ENCODE results near the gene NSUN7. TPM values are rescaled to one million over a fixed set of nuclear protein-coding genes. Genes with fewer than 3 reads are reported as not detected.

NSUN7 gene
- total RNA-seq, 1 experiment from 2014 or later: 6.7 TPM

DNA sequence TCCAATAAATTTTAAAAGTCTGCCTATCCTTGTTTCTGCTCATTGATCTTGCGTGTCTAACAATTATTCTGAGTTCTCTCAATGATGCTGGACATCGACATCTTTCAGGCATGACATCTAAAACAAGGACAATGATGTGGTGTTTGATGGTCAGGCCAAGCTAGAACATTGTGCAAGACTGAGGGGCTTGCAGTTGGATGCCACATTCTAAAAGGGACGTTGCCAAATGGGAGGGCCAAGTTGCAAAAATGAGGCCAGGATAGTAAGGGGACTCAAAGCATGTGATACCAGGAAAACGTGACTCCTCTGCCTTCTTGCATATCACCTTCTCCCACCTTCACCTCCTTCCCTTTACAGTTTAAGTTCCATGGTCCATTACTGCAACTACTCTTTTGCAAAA lies 29.4 kb upstream of the NSUN7 start:
- ChIA-PET CTCF (no interaction called here), POLR2A (ENCODE audit: unreplicated experiment) (no interaction called here)
- no peak overlapping the region for H3K9ac ChIP-seq (ENCODE audit: low read length)
- H3K4me3 ChIP-seq (ENCODE audit: low read length): no peak overlapping the region
- H3K4me1 ChIP-seq (ENCODE audit: insufficient read depth, low read length): peaks cover 15% of the 10 kb centered on the region
- DNase-seq (no peak), ATAC-seq (no peak)
- H3K36me3 ChIP-seq (ENCODE audit: low read depth, low read length): no peaks in the 10 kb centered on the region
- no peaks in the 10 kb centered on the region for H3F3A ChIP-seq (ENCODE audit: low read length, unreplicated experiment)
- no peaks in the 10 kb centered on the region for H3K9me2 ChIP-seq (replicated peaks; ENCODE audit: low read length)
- no peaks in the 10 kb centered on the region for H4K20me1 ChIP-seq (ENCODE audit: low read length)
- TF ChIP-seq EZH2phosphoT487 (IDR thresholded peaks at IDR 0.05; ENCODE audit: borderline replicate concordance, low read length) (no peak), EZH2 (IDR thresholded peaks at IDR 0.05; ENCODE audit: low read length, unreplicated experiment) (no peak)
- TF ChIP-seq, protein P1, sequence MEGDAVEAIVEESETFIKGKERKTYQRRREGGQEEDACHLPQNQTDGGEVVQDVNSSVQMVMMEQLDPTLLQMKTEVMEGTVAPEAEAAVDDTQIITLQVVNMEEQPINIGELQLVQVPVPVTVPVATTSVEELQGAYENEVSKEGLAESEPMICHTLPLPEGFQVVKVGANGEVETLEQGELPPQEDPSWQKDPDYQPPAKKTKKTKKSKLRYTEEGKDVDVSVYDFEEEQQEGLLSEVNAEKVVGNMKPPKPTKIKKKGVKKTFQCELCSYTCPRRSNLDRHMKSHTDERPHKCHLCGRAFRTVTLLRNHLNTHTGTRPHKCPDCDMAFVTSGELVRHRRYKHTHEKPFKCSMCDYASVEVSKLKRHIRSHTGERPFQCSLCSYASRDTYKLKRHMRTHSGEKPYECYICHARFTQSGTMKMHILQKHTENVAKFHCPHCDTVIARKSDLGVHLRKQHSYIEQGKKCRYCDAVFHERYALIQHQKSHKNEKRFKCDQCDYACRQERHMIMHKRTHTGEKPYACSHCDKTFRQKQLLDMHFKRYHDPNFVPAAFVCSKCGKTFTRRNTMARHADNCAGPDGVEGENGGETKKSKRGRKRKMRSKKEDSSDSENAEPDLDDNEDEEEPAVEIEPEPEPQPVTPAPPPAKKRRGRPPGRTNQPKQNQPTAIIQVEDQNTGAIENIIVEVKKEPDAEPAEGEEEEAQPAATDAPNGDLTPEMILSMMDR (conservative IDR thresholded peaks at IDR 0.05; ENCODE audit: low read depth, low read length): no peak
- no peaks in the 10 kb centered on the region for H3K79me2 ChIP-seq (ENCODE audit: low read length)
- no peak overlapping the region for H3K27ac ChIP-seq (ENCODE audit: low read length)
- no peak overlapping the region for H2AFZ ChIP-seq (ENCODE audit: low read length)
- no peaks in the 10 kb centered on the region for H3K27me3 ChIP-seq (ENCODE audit: low read length)
- no peaks in the 10 kb centered on the region for H3K9me3 ChIP-seq (ENCODE audit: low read length)
- BruUV-seq (replicated peaks): no TSS peak
- H3K4me2 ChIP-seq (ENCODE audit: low read length): no peak overlapping the region
- intact Hi-C loops (cut with micrococcal nuclease): no loop called here

DNA sequence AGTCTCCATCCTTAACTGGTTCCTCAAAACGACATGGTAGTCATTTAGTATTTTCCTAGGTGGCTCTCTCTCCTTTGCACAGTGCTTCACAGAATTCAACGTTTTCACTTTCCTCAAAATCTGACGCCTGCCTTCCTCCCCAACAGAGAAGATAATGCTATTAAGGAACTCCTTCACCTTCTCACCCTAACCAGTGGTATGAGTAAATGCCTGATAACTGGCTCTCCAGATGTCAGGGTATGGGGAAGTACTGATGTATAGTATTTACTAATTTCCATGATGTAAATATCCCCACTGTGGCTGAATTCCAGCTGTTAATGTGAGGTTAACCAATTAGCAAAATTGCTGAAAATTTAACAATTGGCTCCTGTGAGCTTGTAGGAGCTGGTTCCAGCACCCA lies 28.8 kb upstream of the NSUN7 start:
- Histone ChIP-seq H3K27ac (ENCODE audit: low read length) (no peak overlapping the region), H3K79me2 (ENCODE audit: low read length) (no peaks in the 10 kb centered on the region), H3K9me2 (replicated peaks; ENCODE audit: low read length) (no peaks in the 10 kb centered on the region), H3K4me2 (ENCODE audit: low read length) (no peak overlapping the region), H2AFZ (ENCODE audit: low read length) (no peak overlapping the region), H4K20me1 (ENCODE audit: low read length) (no peaks in the 10 kb centered on the region), H3K36me3 (ENCODE audit: low read depth, low read length) (no peaks in the 10 kb centered on the region), H3F3A (ENCODE audit: low read length, unreplicated experiment) (no peaks in the 10 kb centered on the region), H3K4me1 (ENCODE audit: insufficient read depth, low read length) (peaks cover 15% of the 10 kb centered on the region), H3K4me3 (ENCODE audit: low read length) (no peak overlapping the region), H3K27me3 (ENCODE audit: low read length) (no peaks in the 10 kb centered on the region), H3K9me3 (ENCODE audit: low read length) (no peaks in the 10 kb centered on the region), H3K9ac (ENCODE audit: low read length) (no peak overlapping the region)
- TF ChIP-seq, protein P1 (conservative IDR thresholded peaks at IDR 0.05; ENCODE audit: low read depth, low read length): no peak
- TF ChIP-seq EZH2phosphoT487 (IDR thresholded peaks at IDR 0.05; ENCODE audit: borderline replicate concordance, low read length) (no peak), EZH2 (IDR thresholded peaks at IDR 0.05; ENCODE audit: low read length, unreplicated experiment) (no peak)
- ChIA-PET CTCF (no interaction called here), POLR2A (ENCODE audit: unreplicated experiment) (no interaction called here)
- intact Hi-C loops (cut with micrococcal nuclease): no loop called here
- DNase-seq (no peak), ATAC-seq (no peak)
- BruUV-seq (replicated peaks): no TSS peak

DNA sequence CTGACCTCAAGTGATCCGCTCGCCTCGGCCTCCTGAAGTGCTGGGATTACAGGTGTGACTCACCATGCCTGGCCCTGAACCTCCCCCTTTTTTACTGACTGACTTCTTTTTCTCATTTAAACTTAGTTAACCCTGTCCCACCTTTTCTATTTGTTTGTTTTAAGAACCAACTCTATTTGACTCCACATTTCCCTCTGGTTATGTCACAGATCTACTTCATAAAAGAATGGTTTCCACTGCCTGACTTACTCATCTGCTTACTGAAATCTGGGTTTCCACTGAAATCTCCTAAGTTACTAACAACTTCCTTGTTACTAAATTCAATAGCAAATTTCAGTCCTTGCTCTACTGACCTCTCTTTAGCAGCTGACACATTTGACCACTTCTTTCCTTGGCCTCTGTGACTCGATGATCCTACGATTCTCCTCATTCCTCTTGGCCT lies 28.0 kb upstream of the NSUN7 start:
- Histone ChIP-seq H3K9ac (ENCODE audit: low read length) (no peak overlapping the region), H3K27ac (ENCODE audit: low read length) (peak overlapping the region; percentile 44), H4K20me1 (ENCODE audit: low read length) (no peaks in the 10 kb centered on the region), H3F3A (ENCODE audit: low read length, unreplicated experiment) (no peaks in the 10 kb centered on the region), H2AFZ (ENCODE audit: low read length) (peak overlapping the region; percentile 55), H3K4me1 (ENCODE audit: insufficient read depth, low read length) (peaks cover 15% of the 10 kb centered on the region), H3K9me2 (replicated peaks; ENCODE audit: low read length) (no peaks in the 10 kb centered on the region), H3K4me2 (ENCODE audit: low read length) (no peak overlapping the region), H3K9me3 (ENCODE audit: low read length) (no peaks in the 10 kb centered on the region), H3K79me2 (ENCODE audit: low read length) (no peaks in the 10 kb centered on the region), H3K36me3 (ENCODE audit: low read depth, low read length) (no peaks in the 10 kb centered on the region), H3K4me3 (ENCODE audit: low read length) (no peak overlapping the region), H3K27me3 (ENCODE audit: low read length) (no peaks in the 10 kb centered on the region)
- DNase-seq: peak; percentile 24
- TF ChIP-seq EZH2 (IDR thresholded peaks at IDR 0.05; ENCODE audit: low read length, unreplicated experiment): no peak
- TF ChIP-seq, protein P1 (conservative IDR thresholded peaks at IDR 0.05; ENCODE audit: low read depth, low read length): no peak
- CTCF ChIA-PET: no interaction called here
- POLR2A ChIA-PET (ENCODE audit: unreplicated experiment): no interaction called here
- BruUV-seq (replicated peaks): no TSS peak
- intact Hi-C loops (cut with micrococcal nuclease): no loop called here
- no peak for ATAC-seq

Measured in PC-3 (cell line).